ENCODE results near the gene BRD8.

GRCh38 chr5:138132543-138132942 lies 45.9 kb downstream of the BRD8 start:
- TF ChIP-seq POLR2AphosphoS5 (IDR thresholded peaks at IDR 0.05; ENCODE audit: low read depth, low read length): no peak
- no peak for TF ChIP-seq SIN3A (IDR thresholded peaks at IDR 0.05; ENCODE audit: borderline replicate concordance, insufficient read depth, low read length)
- TF ChIP-seq REST (IDR thresholded peaks at IDR 0.05; ENCODE audit: insufficient read depth in 1 of 2, low read depth in 2 of 2, low read length in 2 of 2): no peak
- TF ChIP-seq TAF1 (IDR thresholded peaks at IDR 0.05; ENCODE audit: borderline replicate concordance, insufficient read depth, low read length): no peak
- no peak for TF ChIP-seq FOXP2 (optimal IDR thresholded peaks at IDR 0.05; ENCODE audit: borderline replicate concordance, extremely low read depth, extremely low read length, insufficient read depth)
